DMS 273 (cell line): ENCODE measurements around the gene UCN2.

Experiments used
- DNase-seq: peaks from one replicate; lab custom pipeline; 2025; ENCODE audit not compliant: unreplicated experiment; lab: John Stamatoyannopoulos, UW

The UCN2 gene

GRCh38 chr3:48563382-48563918 is at the start of gene UCN2:
Gene UCN2, minus strand, starts transcription at chr3:48563781. Its CDS starts 657 bp downstream, at chr3:48563124.
- peak; percentile 68 for DNase-seq

GRCh38 chr3:48612309-48612708 is 48.7 kb upstream of the UCN2 start:
- DNase-seq: no peak

DNA sequence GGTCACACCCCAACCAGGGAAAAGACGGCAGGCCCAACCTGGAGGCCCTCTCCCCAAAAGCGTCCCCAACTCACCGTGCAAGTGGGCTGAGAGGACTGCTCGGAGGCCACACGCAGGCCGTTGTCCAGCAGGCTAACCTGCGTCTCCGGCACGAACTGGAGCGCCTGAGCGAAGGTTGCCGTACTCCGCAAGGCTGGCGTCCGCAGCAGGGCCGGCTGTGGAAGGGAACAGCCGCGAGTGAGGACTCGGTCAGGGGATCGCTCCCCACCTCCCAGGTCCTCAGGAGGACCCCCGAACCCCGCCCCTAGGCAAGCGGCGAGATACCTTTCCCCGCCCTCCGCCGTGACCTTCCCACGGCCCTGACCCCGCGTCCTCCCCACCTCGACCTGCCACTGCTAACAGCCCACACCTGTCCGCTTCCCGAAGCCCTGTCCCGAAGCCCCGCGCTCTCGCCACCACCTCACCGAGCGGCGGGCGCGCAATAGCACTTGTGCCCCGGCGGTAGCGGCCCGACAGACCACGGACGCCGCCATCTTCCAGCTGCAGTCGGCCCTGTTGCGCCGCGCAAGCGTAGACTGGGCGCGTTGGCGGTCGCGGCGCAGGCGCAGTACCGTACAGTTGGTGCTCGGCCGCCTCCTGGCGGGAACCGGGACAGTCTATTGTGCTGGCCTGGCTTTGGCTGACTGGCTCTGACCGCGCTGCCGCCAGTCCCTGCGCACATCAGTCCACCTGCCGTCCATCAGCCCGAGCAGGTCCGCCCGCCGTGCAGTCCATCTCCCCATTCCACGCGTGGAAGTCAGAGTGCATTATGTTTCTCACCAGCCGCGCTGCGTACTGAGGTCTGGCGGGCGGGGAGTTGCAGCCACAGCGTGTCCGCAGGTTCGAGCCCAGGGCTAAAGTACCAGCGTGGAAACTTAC is 45.8 kb upstream of the UCN2 start, which contains the start of gene UQCRC1:
Gene UQCRC1, minus strand, starts transcription at position 559 of the 918 bp plus-strand sequence. Its CDS starts 26 bp downstream, at position 533.
- peak; percentile 93 for DNase-seq

GRCh38 chr3:48607519-48607918 is 43.9 kb upstream of the UCN2 start:
- no peak for DNase-seq

GRCh38 chr3:48601622-48601994 is 38.0 kb upstream of the UCN2 start:
- DNase-seq: no peak

DNA sequence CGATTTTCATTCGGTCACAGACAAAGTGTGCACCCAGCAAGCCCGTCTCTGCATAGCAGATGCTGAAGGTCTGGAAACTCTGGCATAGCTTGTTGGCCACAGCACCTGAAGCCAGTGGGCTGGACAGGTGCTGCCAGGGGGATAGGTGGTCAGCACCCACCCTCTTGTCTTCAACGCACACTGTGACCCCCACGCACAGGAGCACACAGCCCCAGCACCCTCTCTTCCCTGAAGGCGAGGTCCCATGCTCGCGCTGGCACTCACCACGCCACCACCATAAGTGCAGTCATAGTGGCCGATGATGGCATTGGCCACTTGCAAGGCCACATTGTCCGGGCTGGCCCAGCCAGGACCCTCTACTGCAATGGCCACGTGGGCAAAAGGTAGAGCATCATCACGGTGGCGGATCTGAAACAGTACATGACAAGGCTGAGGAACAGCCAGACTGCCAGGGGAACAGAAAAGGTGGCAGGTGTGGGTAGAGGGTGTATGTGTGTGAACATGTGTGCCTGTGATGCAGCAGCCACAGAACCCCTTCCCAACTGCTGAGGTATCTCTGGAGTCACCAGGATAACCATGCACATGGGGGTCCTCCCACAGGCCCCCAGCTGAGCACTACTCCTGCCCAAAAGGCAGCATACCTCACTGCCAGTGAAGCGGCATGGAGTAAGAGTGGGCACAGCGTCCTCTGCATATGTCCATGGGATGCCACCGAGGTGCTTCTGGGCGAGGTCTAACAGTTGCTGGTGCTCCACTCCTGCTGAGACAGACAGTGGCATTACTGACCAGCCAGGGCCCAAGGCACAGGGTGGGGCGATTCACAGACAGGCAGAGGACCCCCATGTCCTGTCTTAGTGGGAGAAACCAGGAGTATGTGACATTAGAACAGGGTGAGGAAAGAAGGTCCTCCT is 37.4 kb upstream of the UCN2 start:
- DNase-seq: no peak

GRCh38 chr3:48599509-48600285 is 36.1 kb upstream of the UCN2 start:
- no peak for DNase-seq

- no peak for DNase-seq
Measured at GRCh38 chr3:48599077-48599501, 35.5 kb upstream of the UCN2 start.

DNA sequence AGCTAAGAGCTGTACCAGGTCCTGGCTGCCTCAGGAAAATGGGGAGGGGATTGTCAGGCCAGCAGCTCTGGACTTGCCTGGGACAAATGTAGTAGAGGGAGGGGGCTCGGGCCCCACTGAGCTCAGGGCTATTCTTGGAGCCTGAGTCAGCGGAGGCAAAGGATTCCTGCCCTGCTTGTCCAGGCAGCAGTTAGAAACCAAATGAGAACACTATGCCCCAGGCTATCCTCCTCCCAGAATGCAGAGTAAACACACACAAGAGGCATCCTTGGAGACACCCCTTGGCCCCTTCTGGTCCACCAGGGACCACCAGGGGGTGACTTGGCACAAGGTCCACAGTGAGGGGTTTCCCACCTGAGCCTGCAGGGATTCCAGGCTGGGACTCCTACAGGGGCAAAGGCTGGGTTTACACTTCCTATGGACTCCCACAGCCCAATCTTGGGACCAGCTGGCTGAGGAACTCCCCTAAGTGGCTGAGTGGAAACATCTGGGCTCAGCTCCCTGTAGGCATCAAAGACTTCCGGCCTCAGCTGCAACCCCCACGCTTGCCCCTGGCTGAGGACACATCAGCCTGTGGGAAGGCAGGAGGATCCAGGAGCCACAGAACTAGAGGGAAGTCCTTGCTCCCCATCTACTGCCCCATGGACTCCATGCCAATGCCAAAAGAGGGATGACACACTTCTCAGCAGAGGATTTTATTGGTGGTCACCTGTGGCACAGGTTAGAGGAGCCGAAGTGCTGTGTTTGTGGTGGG is 34.9 kb upstream of the UCN2 start:
- peak; percentile 60 for DNase-seq

DNA sequence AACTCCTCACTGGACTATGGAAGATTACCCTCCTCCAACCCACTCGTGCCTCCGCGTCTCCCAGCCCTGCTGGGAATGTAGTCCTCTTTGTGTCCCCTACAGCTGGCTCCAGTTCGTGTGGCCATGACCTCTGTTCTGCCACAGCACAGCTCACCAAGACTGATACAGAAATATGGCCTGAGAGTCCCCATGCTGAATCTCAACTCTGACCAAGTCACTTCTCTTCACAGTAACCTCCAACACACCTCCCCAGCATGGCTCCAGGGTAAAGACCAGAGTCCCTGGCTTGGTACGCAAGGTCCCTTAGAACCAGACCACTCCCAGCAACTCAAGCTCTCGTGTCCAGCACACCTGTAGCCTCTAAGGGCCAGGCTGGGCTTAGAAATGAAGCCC is 33.8 kb upstream of the UCN2 start:
- DNase-seq: no peak

DNA sequence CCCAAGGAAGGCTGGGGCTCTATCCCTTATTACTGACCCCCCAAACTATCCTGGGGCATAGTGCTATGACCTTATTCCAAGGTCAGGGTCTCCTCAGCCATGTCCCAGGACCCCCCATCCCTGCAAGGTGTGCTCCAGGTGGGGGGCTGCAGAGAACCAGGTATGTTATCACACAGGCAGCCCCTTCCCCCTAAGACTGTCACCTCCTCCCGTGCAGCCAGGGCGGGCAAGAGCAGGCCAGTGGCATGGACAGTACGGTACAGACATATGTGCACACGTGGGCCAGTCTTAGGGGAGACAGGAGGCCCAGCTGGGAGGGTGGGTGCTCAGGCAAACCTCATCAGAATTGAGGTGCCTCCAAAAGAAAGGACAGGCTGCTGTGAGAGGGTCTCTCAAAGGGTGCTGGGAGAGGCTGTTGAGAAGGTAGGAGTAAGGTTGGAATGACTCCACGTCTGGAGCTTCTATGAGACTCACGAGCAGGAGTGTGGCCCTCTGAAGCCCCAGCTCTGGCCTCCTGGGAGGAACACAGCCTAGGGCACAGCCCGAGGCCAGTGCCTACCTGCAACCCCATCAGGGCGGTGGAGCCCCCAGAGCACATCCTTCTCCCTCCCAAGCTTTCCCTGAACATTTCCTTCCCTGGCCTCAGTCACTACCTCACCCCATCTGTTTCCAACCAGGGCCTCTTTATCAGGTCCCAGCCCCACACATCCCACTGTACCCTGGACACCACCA is 33.3 kb upstream of the UCN2 start:
- no peak for DNase-seq

GRCh38 chr3:48596157-48596556 is 32.6 kb upstream of the UCN2 start:
- DNase-seq: no peak

DNA sequence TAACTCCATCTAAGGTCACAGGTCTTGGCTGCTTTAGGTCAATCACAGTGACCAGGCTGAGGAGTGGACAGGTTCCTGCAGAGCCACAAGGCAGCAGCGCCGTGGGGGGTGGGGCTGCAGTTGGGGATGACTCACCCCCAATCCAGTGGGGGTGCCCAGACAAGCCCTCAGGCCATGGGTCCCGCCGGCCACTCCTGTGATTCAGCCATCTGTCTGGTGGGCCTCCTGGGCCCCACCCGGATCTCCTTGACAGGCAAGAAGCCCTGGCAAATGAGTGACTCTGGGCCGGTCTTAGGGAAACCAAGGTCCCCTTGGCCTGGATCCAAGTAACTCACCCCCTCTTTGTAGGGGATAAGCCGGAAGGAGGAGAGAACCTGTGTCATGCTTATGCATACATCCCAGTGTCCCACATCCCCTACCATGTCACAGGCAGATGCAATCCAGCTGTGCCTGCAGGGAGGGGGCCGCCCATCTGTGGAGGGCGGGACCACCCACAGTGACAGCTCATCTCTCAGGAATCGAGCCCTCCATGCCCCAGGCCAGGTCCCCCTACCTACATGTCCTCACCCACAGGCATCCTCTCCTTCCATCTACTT is 32.0 kb upstream of the UCN2 start:
- DNase-seq: peak; percentile 23

- DNase-seq: no peak
Measured at GRCh38 chr3:48595075-48595525, 31.5 kb upstream of the UCN2 start, which contains the start of gene COL7A1. Gene COL7A1, minus strand, starts transcription at chr3:48595329. Its CDS starts 170 bp downstream, at chr3:48595159.

DNA sequence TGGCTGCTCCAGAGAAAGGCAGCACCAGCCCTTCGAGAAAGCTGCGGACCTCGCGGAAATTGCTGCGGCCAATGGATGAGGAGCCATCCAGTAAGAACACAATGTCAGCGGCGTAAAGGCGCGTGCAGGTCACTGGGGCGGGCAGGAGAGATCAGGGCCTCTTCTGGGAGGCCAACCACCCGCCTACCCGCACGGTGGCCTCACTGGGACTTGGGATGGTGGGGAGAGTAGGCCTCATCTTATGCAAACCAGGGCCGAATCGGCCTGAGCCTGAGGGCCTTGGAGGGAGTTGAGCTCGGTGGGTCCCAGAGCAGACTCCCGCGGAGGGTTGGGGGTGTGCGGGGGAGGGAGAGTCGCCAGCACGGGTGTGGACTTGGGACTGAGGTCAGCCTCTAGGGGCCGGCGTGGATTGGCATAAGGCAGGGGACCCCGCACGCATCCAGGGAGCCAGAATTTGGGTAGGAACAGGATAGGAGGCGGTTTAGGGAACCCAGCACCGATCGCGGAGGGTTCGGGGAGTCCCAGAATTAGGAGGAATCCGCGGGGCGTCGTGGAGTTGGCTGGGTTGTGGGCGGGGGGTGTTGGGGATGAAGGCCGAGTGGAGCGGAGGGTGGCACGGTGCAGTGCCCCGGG is 31.0 kb upstream of the UCN2 start:
- DNase-seq: no peak

DNA sequence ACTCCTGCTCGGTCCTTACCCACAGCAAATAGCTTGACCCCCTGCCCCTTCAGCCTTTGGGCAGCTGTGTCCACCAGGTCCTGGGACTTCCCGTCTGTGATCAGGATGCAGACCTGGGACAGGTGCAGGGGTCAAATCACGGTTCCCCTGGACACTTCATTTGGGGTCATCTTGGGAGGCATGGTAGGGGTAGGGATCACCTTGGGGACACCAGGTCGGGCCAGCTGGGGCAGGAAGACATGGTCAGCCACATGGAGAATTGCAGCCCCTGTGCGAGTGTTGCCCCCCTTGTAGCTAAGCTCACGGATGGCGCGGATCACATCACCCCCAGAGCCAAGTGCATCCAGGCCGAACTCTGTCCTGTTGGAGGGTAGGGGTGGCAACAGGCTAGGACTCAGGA is 29.8 kb upstream of the UCN2 start:
- no peak for DNase-seq

DNA sequence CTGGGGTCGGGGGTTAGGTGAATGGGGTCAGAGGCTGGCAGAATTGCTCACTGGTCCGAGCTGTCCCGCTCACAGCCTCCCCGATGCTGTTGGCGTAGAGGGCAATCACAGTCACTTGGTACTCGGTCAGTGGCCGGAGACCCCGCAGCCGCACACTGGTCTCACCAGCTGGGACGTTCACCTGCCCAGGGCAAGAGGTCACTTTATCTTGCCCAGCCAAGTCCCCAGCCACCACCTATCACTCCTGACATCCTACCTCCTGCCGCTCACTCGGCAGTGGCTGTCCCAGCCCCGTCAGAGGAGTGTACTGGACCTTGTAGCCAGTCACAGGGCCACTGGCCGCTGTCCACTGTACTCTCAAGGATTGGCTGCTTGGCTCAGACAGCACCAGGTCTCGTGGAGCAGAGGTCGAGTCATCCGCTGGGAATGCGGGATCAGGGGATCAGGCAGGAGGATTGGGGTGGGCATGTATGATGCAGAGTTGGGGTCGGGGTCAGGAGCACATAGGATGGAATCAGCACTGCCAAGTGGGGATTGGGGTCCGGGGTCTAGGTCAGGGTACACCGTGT is 29.0 kb upstream of the UCN2 start:
- no peak for DNase-seq
